GM18520 (cell line): ENCODE data around the gene COL13A1.

Experiments used
- ATAC-seq: cut with Tn5 transposase; IDR thresholded peaks from one replicate; pipeline ENCODE4 v1.9.1; 2021; ENCODE audit not compliant: unreplicated experiment

COL13A1 gene

GRCh38 chr10:70007116-70007820, 205.6 kb downstream of the COL13A1 start:
- ATAC-seq = no peak
